ENCODE data around the gene ZC3H18.

Gene ZC3H18

GRCh38 chr16:88523309-88524161 lies 46.7 kb upstream of the ZC3H18 start:
- no peak overlapping the region for H3K4me3 ChIP-seq (ENCODE audit: low read length)
- TF ChIP-seq EZH2 (optimal IDR thresholded peaks at IDR 0.05; ENCODE audit: low read depth, low read length) (no peak), EZH2phosphoT487 (IDR thresholded peaks at IDR 0.05; ENCODE audit: low read length) (no peak), CTCF (IDR thresholded peaks at IDR 0.05; ENCODE audit: low read length) (no peak)
- DNase-seq = no peak
- no peaks in the 10 kb centered on the region for H3K79me2 ChIP-seq (ENCODE audit: low read length)
- no peaks in the 10 kb centered on the region for H3K36me3 ChIP-seq (replicated peaks; ENCODE audit: insufficient read depth, low read length)
- no peaks in the 10 kb centered on the region for H3K4me1 ChIP-seq (ENCODE audit: low read length)
- H2AFZ ChIP-seq (ENCODE audit: low read length) = no peak overlapping the region
- no peak overlapping the region for H3K9ac ChIP-seq (ENCODE audit: low read length)
- no peak overlapping the region for H3K27ac ChIP-seq (ENCODE audit: low read length)
- no peak overlapping the region for H3K4me2 ChIP-seq (ENCODE audit: low read depth, low read length)
- H3K27me3 ChIP-seq (replicated peaks; ENCODE audit: insufficient read depth, low read length) = no peaks in the 10 kb centered on the region
- no peaks in the 10 kb centered on the region for H3K9me3 ChIP-seq (replicated peaks; ENCODE audit: insufficient read depth, low read length)
- no peaks in the 10 kb centered on the region for H4K20me1 ChIP-seq (ENCODE audit: insufficient read depth, low read length)
- no peaks in the 10 kb centered on the region for H3F3A ChIP-seq (ENCODE audit: insufficient read depth, low read length)
- H3K9me2 ChIP-seq (replicated peaks; ENCODE audit: insufficient read depth, low read length) = no peaks in the 10 kb centered on the region

- Histone ChIP-seq H4K20me1 (ENCODE audit: insufficient read depth, low read length) (no peaks in the 10 kb centered on the region), H3K9me3 (replicated peaks; ENCODE audit: insufficient read depth, low read length) (no peaks in the 10 kb centered on the region), H3K4me1 (ENCODE audit: low read length) (no peaks in the 10 kb centered on the region), H3K27me3 (replicated peaks; ENCODE audit: insufficient read depth, low read length) (no peaks in the 10 kb centered on the region), H2AFZ (ENCODE audit: low read length) (no peak overlapping the region), H3K79me2 (ENCODE audit: low read length) (no peaks in the 10 kb centered on the region), H3K27ac (ENCODE audit: low read length) (no peak overlapping the region), H3K9ac (ENCODE audit: low read length) (no peak overlapping the region), H3K9me2 (replicated peaks; ENCODE audit: insufficient read depth, low read length) (no peaks in the 10 kb centered on the region), H3K36me3 (replicated peaks; ENCODE audit: insufficient read depth, low read length) (no peaks in the 10 kb centered on the region), H3K4me2 (ENCODE audit: low read depth, low read length) (no peak overlapping the region), H3F3A (ENCODE audit: insufficient read depth, low read length) (no peaks in the 10 kb centered on the region), H3K4me3 (ENCODE audit: low read length) (no peak overlapping the region)
- no peak for DNase-seq
- no peak for TF ChIP-seq CTCF (IDR thresholded peaks at IDR 0.05; ENCODE audit: low read length)
- no peak for TF ChIP-seq EZH2phosphoT487 (IDR thresholded peaks at IDR 0.05; ENCODE audit: low read length)
- no peak for TF ChIP-seq EZH2 (optimal IDR thresholded peaks at IDR 0.05; ENCODE audit: low read depth, low read length)
These were observed 45.8 kb upstream of the ZC3H18 start for GRCh38 chr16:88524274-88524972.

- Histone ChIP-seq H2AFZ (ENCODE audit: low read length) (no peak overlapping the region), H3K9me2 (replicated peaks; ENCODE audit: insufficient read depth, low read length) (no peaks in the 10 kb centered on the region), H3K4me1 (ENCODE audit: low read length) (no peaks in the 10 kb centered on the region), H3K27me3 (replicated peaks; ENCODE audit: insufficient read depth, low read length) (no peaks in the 10 kb centered on the region), H3K79me2 (ENCODE audit: low read length) (no peaks in the 10 kb centered on the region), H3K4me3 (ENCODE audit: low read length) (no peak overlapping the region), H3K9ac (ENCODE audit: low read length) (no peak overlapping the region), H3K27ac (ENCODE audit: low read length) (no peak overlapping the region), H3F3A (ENCODE audit: insufficient read depth, low read length) (no peaks in the 10 kb centered on the region), H3K9me3 (replicated peaks; ENCODE audit: insufficient read depth, low read length) (no peaks in the 10 kb centered on the region), H3K4me2 (ENCODE audit: low read depth, low read length) (no peak overlapping the region), H4K20me1 (ENCODE audit: insufficient read depth, low read length) (no peaks in the 10 kb centered on the region), H3K36me3 (replicated peaks; ENCODE audit: insufficient read depth, low read length) (no peaks in the 10 kb centered on the region)
- TF ChIP-seq EZH2phosphoT487 (IDR thresholded peaks at IDR 0.05; ENCODE audit: low read length) = no peak
- no peak for TF ChIP-seq CTCF (IDR thresholded peaks at IDR 0.05; ENCODE audit: low read length)
- TF ChIP-seq EZH2 (optimal IDR thresholded peaks at IDR 0.05; ENCODE audit: low read depth, low read length) = no peak
- no peak for DNase-seq
These were observed 45.1 kb upstream of the ZC3H18 start for GRCh38 chr16:88524973-88525662.

Measured in MM.1S (cell line).